Stimulated activated CD4-positive, alpha-beta T cell treated with anti-CD3 and anti-CD28 coated beads, Interleukin-2, amount 100 ng/mL, for 4 hours (primary cell): ENCODE data around the gene SPC25.

Experiments
- DNase-seq: peaks from one replicate; pipeline ENCODE4 v3.0.0-alpha.2; 2020; ENCODE audit warnings: low read depth

Gene SPC25

DNA sequence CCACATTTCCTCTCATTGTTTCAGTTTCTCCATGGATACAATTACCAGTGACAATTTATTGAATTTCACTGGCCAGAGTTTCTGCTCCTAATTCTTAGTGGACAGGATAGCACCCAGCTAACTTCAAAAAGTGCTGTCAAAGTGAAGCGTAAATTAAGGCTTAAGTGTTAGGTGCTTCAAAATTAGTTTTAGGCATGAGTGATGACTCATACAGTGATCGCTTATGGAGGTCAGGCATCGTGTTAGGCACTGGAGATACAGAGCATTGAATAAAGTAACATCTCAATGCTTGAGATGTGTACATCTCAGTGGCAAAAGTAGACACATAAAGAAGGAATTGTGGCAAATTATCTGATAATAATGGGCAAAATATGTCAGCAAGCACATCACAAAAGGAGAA is 47.0 kb downstream of the SPC25 start:
- no peak for DNase-seq

DNA sequence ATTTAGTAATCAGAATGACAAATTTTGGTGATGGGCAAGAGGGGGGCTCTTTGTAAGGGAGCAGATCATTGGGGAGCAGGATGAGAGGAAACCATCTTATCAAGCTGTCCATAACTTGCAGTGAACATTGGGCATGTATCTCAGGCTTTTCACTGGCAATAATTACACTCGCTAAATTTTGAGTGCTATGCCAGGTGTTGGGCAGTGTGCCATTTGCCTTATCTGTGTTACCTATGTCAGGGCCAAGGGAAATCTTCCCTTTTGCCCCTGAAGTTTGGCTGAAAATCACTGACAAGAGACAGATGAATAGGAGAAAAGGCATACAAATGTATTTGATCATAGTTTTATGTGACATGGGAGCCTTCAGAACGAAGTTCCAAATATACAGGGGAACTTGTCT is 48.8 kb downstream of the SPC25 start:
- DNase-seq: no peak

DNA sequence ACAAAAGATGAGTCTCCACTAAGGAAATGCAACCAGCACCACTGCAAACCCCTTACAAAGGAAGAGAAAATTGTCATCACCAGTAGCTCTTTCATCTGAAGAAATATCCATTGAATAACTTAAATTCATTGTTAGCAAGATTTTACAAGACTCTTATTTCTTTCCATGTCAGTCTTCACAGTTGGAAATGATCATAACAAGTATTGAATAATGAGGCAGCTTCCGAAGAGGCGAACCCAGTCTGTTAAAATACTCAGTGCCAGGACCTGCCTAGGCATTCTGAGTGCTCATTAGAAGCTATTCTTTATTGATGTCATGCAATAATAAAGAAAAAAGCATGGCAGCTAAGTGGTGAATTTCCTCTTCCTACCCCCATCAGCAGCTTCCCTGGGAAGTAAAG is 54.3 kb downstream of the SPC25 start:
- DNase-seq: no peak

DNA sequence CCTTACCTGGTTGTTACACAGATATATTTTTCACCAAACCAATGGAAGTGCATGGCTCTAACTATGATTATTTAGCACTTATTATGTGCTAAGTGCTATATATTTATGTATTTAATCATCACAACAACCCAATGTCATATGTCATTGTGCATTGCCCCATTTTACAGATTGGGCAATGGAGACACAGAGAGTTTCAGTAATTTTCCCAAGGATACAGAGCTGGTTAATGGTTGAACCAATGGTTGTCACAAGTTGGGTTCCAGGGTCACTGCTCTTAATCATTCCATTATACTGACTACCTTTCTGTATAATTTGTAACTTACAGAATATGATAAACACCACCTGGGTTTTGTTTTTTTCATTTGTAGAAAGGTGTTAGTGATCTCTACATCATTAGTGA is 58.6 kb downstream of the SPC25 start:
- no peak for DNase-seq

DNA sequence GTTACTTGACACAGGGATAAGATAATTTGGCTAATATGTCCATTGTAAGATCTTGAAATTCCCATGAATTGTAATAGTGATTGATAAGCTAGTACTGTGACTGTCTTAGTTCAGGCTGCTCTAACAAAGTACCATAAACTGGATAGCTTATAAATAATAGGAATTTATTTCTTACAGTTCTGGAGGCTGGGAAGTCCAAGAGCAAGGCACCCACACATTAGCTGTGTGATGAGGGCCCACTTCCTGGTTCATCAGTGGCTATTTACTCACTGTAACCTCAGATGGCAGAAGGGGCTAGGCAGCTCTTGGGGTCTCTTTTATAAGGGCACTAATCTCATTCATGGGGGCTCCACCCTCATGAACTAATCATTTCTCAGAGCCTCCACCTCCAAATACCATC is 59.3 kb downstream of the SPC25 start:
- DNase-seq: no peak

DNA sequence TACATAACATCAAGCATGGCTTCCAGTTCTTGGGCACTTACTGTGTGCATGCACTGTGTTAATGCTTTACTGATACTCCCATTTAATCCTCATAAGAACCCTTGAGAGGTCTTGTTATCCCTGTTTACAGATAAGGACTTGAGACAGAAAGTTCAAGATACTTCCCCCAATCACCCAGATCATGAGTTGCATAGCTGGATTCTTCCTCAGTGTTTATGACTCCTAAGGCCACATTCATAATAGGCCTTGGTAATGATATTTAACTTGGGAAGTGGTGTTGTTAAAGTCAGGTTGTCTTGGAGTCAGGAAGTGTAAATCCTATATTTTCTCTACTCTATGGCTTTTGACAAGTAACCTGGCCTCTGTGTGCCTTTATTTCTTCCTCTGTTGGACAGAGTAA is 65.1 kb downstream of the SPC25 start:
- no peak for DNase-seq

DNA sequence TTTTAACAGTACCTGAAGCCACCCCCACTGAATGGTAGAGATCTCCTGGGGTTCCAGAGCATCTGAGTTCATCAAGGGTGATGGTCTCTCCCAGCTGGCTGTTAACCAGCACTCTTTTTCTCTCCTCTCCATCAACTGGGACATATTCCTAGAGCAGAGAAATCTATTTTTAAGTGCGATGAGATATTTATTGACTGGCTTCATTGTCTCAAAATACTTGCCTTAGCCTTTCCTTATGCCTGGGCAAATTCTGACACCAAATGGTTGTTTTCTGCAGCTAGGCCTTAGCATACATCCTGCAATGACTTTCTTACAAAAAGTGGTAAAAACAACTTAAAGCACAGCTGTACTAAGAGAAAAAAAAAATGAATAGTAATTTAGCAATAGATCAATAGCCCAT is 68.2 kb downstream of the SPC25 start:
- no peak for DNase-seq

DNA sequence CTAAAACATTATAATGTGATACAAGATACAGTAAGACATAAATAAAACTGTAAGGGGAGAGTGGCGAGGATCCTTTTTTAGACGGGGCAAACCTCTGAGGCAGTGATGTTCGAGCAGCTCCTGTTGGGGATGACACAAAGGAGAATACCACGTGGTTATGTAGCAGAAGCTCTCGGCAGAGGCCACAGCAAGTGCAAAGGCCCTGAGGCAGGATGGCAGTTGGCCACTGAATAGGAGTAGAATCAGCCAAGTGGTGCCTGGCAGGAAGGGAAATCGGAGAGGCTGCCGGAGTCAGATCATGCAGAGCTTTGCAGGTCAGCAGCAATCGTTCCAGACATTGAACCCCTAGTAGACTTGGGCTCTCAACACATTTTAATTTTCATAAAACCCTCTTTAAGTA is 68.7 kb downstream of the SPC25 start:
- no peak for DNase-seq
